A549 (cell line): Measurements from ENCODE around the gene TALDO1. TPM values are rescaled to one million over a fixed set of nuclear protein-coding genes. Genes with fewer than 3 reads are reported as not detected.

Experiments
- ATAC-seq, 2 experiments: fragments of 200-7000 bp in 1 of 2; fragments of >200 bp in 1 of 2; cut with Nextera tagmentation in 1 of 2; cut with Tn5 transposase in 1 of 2; 3 replicates each; pipeline versions ENCODE4 v1.8.0 to v1.9.1; 2018 to 2020; ENCODE audit warnings: mild to moderate bottlenecking in 1 of 2, moderate library complexity in 1 of 2
- CTCF ChIA-PET: fragments of 300-600 bp; sonication (Branson Sonifier 250); formaldehyde crosslinking; extraction: SDS; loops from one replicate; lab custom pipeline; 2021; ENCODE audit warnings: antibody characterized with exemption, inconsistent platforms; lab: Yijun Ruan, JAX
- POLR2A ChIA-PET: fragments of 350-600 bp; formaldehyde crosslinking; extraction: SDS; loops from one replicate; lab custom pipeline; 2021; ENCODE audit warnings: antibody characterized with exemption, inconsistent platforms; lab: Yijun Ruan, JAX
- DNase-seq, 2 experiments: peaks; one replicate each; pipeline versions ENCODE4 v3.0.0 to v3.0.0-alpha.2; 2011 to 2016; ENCODE audit warnings: low read depth in 1 of 2, low spot score in 1 of 2
- FAIRE-seq: peaks from 2 replicates; lab custom pipeline; 2011; peaks lifted over from hg19 to GRCh38; lab: Jason Lieb, UNC
- H3K27ac ChIP-seq, 2 experiments: fragments of >200 bp; sonication (Bioruptor Twin); formaldehyde crosslinking; 3 replicates each; pipeline ENCODE4 v1.5.1; 2016 to 2017
- H3K4me1 ChIP-seq: fragments of >200 bp; sonication (Bioruptor Twin); formaldehyde crosslinking; 3 replicates; pipeline ENCODE4 v1.6.1; 2016
- H3K4me2 ChIP-seq: fragments of >200 bp; sonication (Bioruptor Twin); formaldehyde crosslinking; 3 replicates; pipeline ENCODE4 v1.6.1; 2016
- H3K4me3 ChIP-seq: fragments of >200 bp; sonication (Bioruptor Twin); formaldehyde crosslinking; 3 replicates; pipeline ENCODE4 v1.5.1; 2016
- H3K9me3 ChIP-seq: fragments of >200 bp; sonication (Bioruptor Twin); formaldehyde crosslinking; 3 replicates; pipeline ENCODE4 v1.6.1; 2016
- BCL3 ChIP-seq: fragments of >200 bp; sonication (Bioruptor Twin); formaldehyde crosslinking; IDR thresholded peaks from 3 replicates; pipeline ENCODE4 v1.6.1; 2016
- CEBPB ChIP-seq, 2 experiments: fragments of >200 bp in 1 of 2; sonication (Bioruptor Twin) in 1 of 2; formaldehyde crosslinking in 1 of 2; IDR thresholded peaks; 2 replicates each; pipeline ENCODE4 v1.6.1; 2012 to 2016
- CHD2 ChIP-seq: fragments of 150-350 bp; IDR thresholded peaks from 2 replicates; pipeline ENCODE4 v1.6.1; 2014; ENCODE audit warnings: low read length; ENCODE audit not compliant: partially characterized antibody
- CTCF ChIP-seq: fragments of >200 bp; sonication (Bioruptor Twin); formaldehyde crosslinking; IDR thresholded peaks from 3 replicates; pipeline ENCODE4 v1.5.1; 2016
- EHF ChIP-seq: fragments of 250-450 bp; sonication (Bioruptor Pico); IDR thresholded peaks from 2 replicates; pipeline ENCODE4 v1.5.0; 2020; ENCODE audit warnings: mild to moderate bottlenecking
- ELK1 ChIP-seq: fragments of 150-350 bp; IDR thresholded peaks from 2 replicates; pipeline ENCODE4 v1.6.1; 2014; ENCODE audit warnings: low read depth, mild to moderate bottlenecking, low read length
- FOSB ChIP-seq: fragments of 250-450 bp; sonication (Bioruptor Pico); IDR thresholded peaks from 2 replicates; pipeline ENCODE4 v1.5.0; 2020; ENCODE audit warnings: mild to moderate bottlenecking, moderate library complexity
- FOSL2 ChIP-seq, 2 experiments: fragments of 450-650 bp in 1 of 2; fragments of >200 bp in 1 of 2; sonication (Bioruptor Twin) in 1 of 2; formaldehyde crosslinking; IDR thresholded peaks; 2 replicates each; pipeline versions ENCODE4 v1.5.0 to v1.6.1; 2016 to 2020; ENCODE audit warnings: mild to moderate bottlenecking in 1 of 2, moderate library complexity in 1 of 2
- GATA3 ChIP-seq: IDR thresholded peaks from 2 replicates; pipeline ENCODE4 v1.6.1; 2012; ENCODE audit warnings: borderline replicate concordance
- HMGXB4 ChIP-seq: fragments of 250-450 bp; sonication (Bioruptor Pico); IDR thresholded peaks from 2 replicates; pipeline ENCODE4 v1.5.0; 2021; ENCODE audit warnings: mild to moderate bottlenecking, moderate library complexity, borderline replicate concordance
- HOXB13 ChIP-seq: fragments of 250-450 bp; sonication (Bioruptor Pico); IDR thresholded peaks from 2 replicates; pipeline ENCODE4 v1.5.0; 2020; ENCODE audit warnings: low read depth, mild to moderate bottlenecking, moderate library complexity
- HOXB5 ChIP-seq: fragments of 250-450 bp; sonication (Bioruptor Pico); IDR thresholded peaks from 2 replicates; pipeline ENCODE4 v1.5.0; 2020; ENCODE audit warnings: mild to moderate bottlenecking, moderate library complexity
- KDM5A ChIP-seq: fragments of 200-600 bp; sonication (generic); IDR thresholded peaks from 2 replicates; pipeline ENCODE4 v1.6.1; 2016; ENCODE audit warnings: antibody characterized with exemption, mild to moderate bottlenecking
- MAFK ChIP-seq: fragments of 450-650 bp; IDR thresholded peaks from 2 replicates; pipeline ENCODE4 v1.6.1; 2014; ENCODE audit not compliant: partially characterized antibody
- MAX ChIP-seq: IDR thresholded peaks from 2 replicates; pipeline ENCODE4 v1.6.1; 2012
- MYC ChIP-seq: IDR thresholded peaks from 2 replicates; pipeline ENCODE4 v1.6.1; 2012; ENCODE audit warnings: mild to moderate bottlenecking, inconsistent platforms, low read length, improper control_type of control experiment, borderline replicate concordance
- NFE2L2 ChIP-seq: fragments of 150-350 bp; conservative IDR thresholded peaks from 2 replicates; pipeline ENCODE4 v1.6.1; 2014; ENCODE audit warnings: low read length
- NPAS2 ChIP-seq: fragments of 250-450 bp; sonication (Bioruptor Pico); IDR thresholded peaks from 2 replicates; pipeline ENCODE4 v1.8.0; 2022; ENCODE audit warnings: mild to moderate bottlenecking, moderate library complexity, borderline replicate concordance
- NR3C1 ChIP-seq: fragments of >200 bp; sonication (Bioruptor Twin); formaldehyde crosslinking; IDR thresholded peaks from 3 replicates; pipeline ENCODE4 v1.6.1; 2017
- PHF8 ChIP-seq: fragments of 200-600 bp; sonication (generic); IDR thresholded peaks from 2 replicates; pipeline ENCODE4 v1.6.1; 2016; ENCODE audit warnings: low read depth, mild to moderate bottlenecking, antibody characterized with exemption, moderate library complexity, borderline replicate concordance
- RAD21 ChIP-seq, 2 experiments: fragments of >200 bp in 1 of 2; sonication (Bioruptor Twin) in 1 of 2; formaldehyde crosslinking in 1 of 2; IDR thresholded peaks in 1 of 2; conservative IDR thresholded peaks in 1 of 2; 2 replicates in 1 of 2; 3 replicates in 1 of 2; pipeline ENCODE4 v1.6.1; 2012 to 2018; ENCODE audit warnings: inconsistent platforms in 1 of 2
- SMC3 ChIP-seq: fragments of >200 bp; sonication (Bioruptor Twin); formaldehyde crosslinking; IDR thresholded peaks from 3 replicates; pipeline ENCODE4 v1.6.1; 2018; ENCODE audit warnings: inconsistent platforms
- TFCP2L1 ChIP-seq: fragments of 250-450 bp; sonication (Bioruptor Pico); IDR thresholded peaks from 2 replicates; pipeline ENCODE4 v1.5.0; 2021; ENCODE audit warnings: mild to moderate bottlenecking
- USF2 ChIP-seq: fragments of 450-650 bp; IDR thresholded peaks from 2 replicates; pipeline ENCODE4 v1.6.1; 2014; ENCODE audit warnings: antibody characterized with exemption
- ZFP36 ChIP-seq: fragments of 450-650 bp; IDR thresholded peaks from 2 replicates; pipeline ENCODE4 v1.6.1; 2014; ENCODE audit warnings: borderline replicate concordance; ENCODE audit not compliant: partially characterized antibody
- ZSCAN20 ChIP-seq: fragments of 250-450 bp; sonication (Bioruptor Pico); IDR thresholded peaks from 2 replicates; pipeline ENCODE4 v1.8.0; 2022; ENCODE audit warnings: mild to moderate bottlenecking, moderate library complexity
- WGBS: methylation state at CpG from one replicate; pipeline ENCODE4 v1.1.6; 2017; ENCODE audit errors: missing lambda C conversion rate; 5-methylcytosine and 5-hydroxymethylcytosine counted together
- polyA plus RNA-seq, 4 experiments: library from polyadenylated mRNA; depleted of rRNA in 3 of 4; stranded (reverse); fragments of >200 nt; fragmentation: RNase III in 1 of 4; extraction: RNeasy Plus Mini Kit Qiagen cat#74134 plus additional on column Dnase treatment in 1 of 4; gene quantifications; 2 replicates in 3 of 4; 3 replicates in 1 of 4; pipeline ENCODE4 v1.2.3, GENCODE V29; 2011 to 2017

TALDO1 gene
- polyA plus RNA-seq, 2 of the 4 experiments (the other 2 are of a cell fraction) = 287 to 391 TPM

GRCh38 chr11:724049-724777 is 23.1 kb upstream of the TALDO1 start (continued):
- TF ChIP-seq HMGXB4 (CRISPR knock-in tag) = no peak
- no peak for TF ChIP-seq KDM5A
- TF ChIP-seq PHF8 = no peak
- TF ChIP-seq, all 56 proteins: peak for 0

GRCh38 chr11:724778-725386 is 22.4 kb upstream of the TALDO1 start:
- 87% methylated on average over 17 of the region's 18 CpGs for WGBS
- TF ChIP-seq USF2 (no peak), GATA3 (no peak), NFE2L2 (no peak), TFCP2L1 (CRISPR knock-in tag) (no peak), CTCF (no peak), CEBPB (IDR thresholded peaks at IDR 0.05) (no peak), HOXB13 (no peak), NPAS2 (no peak)
- ATAC-seq (no peak), FAIRE-seq (no peak), DNase-seq (no peak)
- ChIA-PET CTCF (interaction anchor here (0.7 to 20.1 kb wide), 16 partner anchors 8 to 169 kb away, joined by 3 to 599 read pairs (median 17); partner anchors contain the start of genes DEAF1, EPS8L2, TALDO1 and TMEM80), POLR2A (no interaction called here)
- Histone ChIP-seq H3K27ac (peak overlapping the region in 1 of 2 experiments; percentile 35; a peak in 2 of 6 replicates), H3K9me3 (no peaks in the 10 kb centered on the region), H3K4me1 (peaks cover 56% of the 10 kb centered on the region), H3K4me2 (no peak overlapping the region), H3K4me3 (no peak overlapping the region)

GRCh38 chr11:725624-726202 is 21.6 kb upstream of the TALDO1 start:
- Histone ChIP-seq H3K27ac (peak overlapping the region in 1 of 2 experiments; percentile 93; a peak in 2 of 6 replicates), H3K9me3 (no peaks in the 10 kb centered on the region), H3K4me3 (no peak overlapping the region), H3K4me2 (no peak overlapping the region), H3K4me1 (peaks cover 56% of the 10 kb centered on the region)
- ChIA-PET POLR2A (interaction anchor here (2.5 kb wide), 1 partner anchor 30 kb away, joined by 14 read pairs; the partner anchor contains the start of genes DEAF1 and TMEM80), CTCF (interaction anchor here (0.7 to 20.1 kb wide), 5 partner anchors 20 to 170 kb away, joined by 3 to 599 read pairs (median 44); partner anchors contain the start of genes DEAF1, EPS8L2, TALDO1 and TMEM80)
- no peak for FAIRE-seq
- DNase-seq = no peak
- no peak for ATAC-seq
- WGBS = 94% methylated on average over 26 of the region's 53 CpGs
- TF ChIP-seq EHF (CRISPR knock-in tag) (no peak), NR3C1 (no peak), HOXB5 (CRISPR knock-in tag) (no peak), CHD2 (no peak), RAD21 (conservative IDR thresholded peaks at IDR 0.05 in 1 of 2, IDR thresholded peaks at IDR 0.05 in 1 of 2) (no peak), ZFP36 (no peak), ZSCAN20 (CRISPR knock-in tag) (no peak), MYC (no peak), FOSB (no peak), NFE2L2 (no peak), HOXB13 (no peak), ELK1 (no peak), SMC3 (no peak), MAFK (no peak), FOSL2 (IDR thresholded peaks at IDR 0.05) (no peak), FOSL2 (CRISPR knock-in tag; IDR thresholded peaks at IDR 0.05) (no peak), BCL3 (no peak), MAX (no peak)
